ENCODE measurements around the gene HIPK4. TPM values are rescaled to one million over a fixed set of nuclear protein-coding genes. Genes with fewer than 3 reads are reported as not detected.

The HIPK4 gene
- total RNA-seq, 1 donor from 2014 or later = 0.74 TPM

DNA sequence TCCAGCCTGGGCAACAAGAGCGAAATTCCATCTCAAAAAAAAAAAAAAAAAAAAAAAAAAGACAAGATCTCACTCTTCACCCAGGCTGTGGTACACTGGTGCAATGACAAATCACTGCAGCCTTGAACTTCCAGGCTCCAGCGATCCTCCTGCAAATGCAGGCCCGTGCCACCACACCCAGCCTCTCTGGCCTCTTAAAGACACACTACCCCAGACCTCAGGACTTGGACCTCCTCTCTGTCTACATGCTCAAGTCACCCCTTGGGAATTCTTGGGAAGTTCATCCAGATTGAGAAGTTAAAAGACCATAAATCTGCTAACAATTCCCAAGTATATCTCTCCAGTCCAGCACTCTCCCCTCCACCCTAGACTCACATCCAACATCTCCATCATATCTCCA is 10.6 kb upstream of the HIPK4 start:
- Histone ChIP-seq H3K9me3 (no peaks in the 10 kb centered on the region), H3K27me3 (no peaks in the 10 kb centered on the region), H3K36me3 (no peaks in the 10 kb centered on the region), H3K4me1 (peaks cover 27% of the 10 kb centered on the region), H3K4me3 (no peak overlapping the region), H3K27ac (no peak overlapping the region)
- intact Hi-C loops (cut with DNase I) = no loop called here
- DNase-seq (ENCODE audit: extremely low spot score in 2 of 2) = no peak
- TF ChIP-seq, protein P1, sequence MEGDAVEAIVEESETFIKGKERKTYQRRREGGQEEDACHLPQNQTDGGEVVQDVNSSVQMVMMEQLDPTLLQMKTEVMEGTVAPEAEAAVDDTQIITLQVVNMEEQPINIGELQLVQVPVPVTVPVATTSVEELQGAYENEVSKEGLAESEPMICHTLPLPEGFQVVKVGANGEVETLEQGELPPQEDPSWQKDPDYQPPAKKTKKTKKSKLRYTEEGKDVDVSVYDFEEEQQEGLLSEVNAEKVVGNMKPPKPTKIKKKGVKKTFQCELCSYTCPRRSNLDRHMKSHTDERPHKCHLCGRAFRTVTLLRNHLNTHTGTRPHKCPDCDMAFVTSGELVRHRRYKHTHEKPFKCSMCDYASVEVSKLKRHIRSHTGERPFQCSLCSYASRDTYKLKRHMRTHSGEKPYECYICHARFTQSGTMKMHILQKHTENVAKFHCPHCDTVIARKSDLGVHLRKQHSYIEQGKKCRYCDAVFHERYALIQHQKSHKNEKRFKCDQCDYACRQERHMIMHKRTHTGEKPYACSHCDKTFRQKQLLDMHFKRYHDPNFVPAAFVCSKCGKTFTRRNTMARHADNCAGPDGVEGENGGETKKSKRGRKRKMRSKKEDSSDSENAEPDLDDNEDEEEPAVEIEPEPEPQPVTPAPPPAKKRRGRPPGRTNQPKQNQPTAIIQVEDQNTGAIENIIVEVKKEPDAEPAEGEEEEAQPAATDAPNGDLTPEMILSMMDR (IDR thresholded peaks at IDR 0.05) = no peak
- TF ChIP-seq POLR2A (IDR thresholded peaks at IDR 0.05) (no peak), POLR2AphosphoS5 (IDR thresholded peaks at IDR 0.05; ENCODE audit: insufficient read depth in 1 of 2, low read depth in 1 of 2) (no peak)

DNA sequence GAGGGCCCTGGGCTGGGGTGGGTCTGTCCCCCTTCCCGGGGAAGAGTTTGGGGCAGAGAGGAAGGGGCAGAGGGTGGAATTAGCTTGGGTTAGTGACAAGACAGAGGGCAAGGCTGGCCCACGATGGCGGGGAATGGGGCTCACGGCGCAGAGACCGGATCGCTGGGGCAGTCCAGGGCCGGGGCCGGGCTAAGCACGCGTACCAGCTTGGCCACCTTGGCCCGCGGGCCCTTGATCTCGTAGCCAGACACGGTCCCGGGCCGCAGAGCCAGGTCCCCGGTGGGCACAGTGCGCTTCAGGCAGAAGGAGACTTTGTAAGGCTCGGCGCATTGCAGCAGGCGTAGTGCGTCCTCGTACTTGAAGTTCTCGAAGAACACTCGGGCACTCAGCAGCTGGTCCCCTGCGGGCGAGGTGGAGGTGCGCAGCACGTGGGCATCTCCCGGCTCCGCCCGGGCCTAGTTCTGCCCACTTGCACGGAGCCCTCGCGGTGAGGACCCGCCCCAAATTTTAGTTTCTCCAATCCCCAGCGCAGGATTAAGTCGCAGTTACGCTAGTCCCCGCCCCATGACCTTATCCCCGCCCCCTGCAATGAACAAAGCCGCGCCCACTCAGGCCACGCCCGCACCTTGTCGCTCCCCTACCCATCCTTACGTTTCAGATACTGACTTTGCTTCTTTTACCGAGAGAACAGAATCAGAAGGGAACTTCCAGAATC is 8.6 kb upstream of the HIPK4 start:
- TF ChIP-seq, protein P1 (IDR thresholded peaks at IDR 0.05) = no peak
- TF ChIP-seq POLR2AphosphoS5 (IDR thresholded peaks at IDR 0.05; ENCODE audit: insufficient read depth in 1 of 2, low read depth in 1 of 2) = no peak
- TF ChIP-seq POLR2A (IDR thresholded peaks at IDR 0.05) = no peak
- no peaks in the 10 kb centered on the region for H3K27me3 ChIP-seq
- H3K4me1 ChIP-seq = peaks cover 22% of the 10 kb centered on the region
- H3K27ac ChIP-seq = no peak overlapping the region
- H3K36me3 ChIP-seq = no peaks in the 10 kb centered on the region
- DNase-seq (ENCODE audit: extremely low spot score in 2 of 2) = no peak
- no peak overlapping the region for H3K4me3 ChIP-seq
- H3K9me3 ChIP-seq = no peaks in the 10 kb centered on the region
- intact Hi-C loops (cut with DNase I) = no loop called here

DNA sequence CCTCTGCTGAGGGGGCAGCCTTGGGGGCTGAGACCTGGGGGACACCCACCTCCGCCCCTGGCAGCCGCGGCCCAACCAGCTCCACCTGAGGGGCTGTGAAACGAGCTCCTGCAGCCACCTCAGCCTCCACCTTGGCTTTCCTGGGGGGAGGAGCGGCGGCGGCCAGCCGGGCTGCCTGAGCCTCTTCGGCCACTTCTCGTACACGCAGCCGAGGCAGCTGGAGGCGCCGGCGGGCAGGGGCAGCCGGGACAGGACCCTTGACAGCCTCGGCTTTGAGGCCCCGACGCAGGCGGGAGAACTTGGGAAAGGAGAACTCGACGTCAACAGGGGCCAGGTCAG is 7.6 kb upstream of the HIPK4 start:
- Histone ChIP-seq H3K27ac (no peak overlapping the region), H3K36me3 (no peaks in the 10 kb centered on the region), H3K4me3 (no peak overlapping the region), H3K27me3 (no peaks in the 10 kb centered on the region), H3K9me3 (no peaks in the 10 kb centered on the region), H3K4me1 (peaks cover 13% of the 10 kb centered on the region)
- intact Hi-C loops (cut with DNase I) = no loop called here
- DNase-seq (ENCODE audit: extremely low spot score in 2 of 2) = no peak
- TF ChIP-seq, protein P1 (IDR thresholded peaks at IDR 0.05) = no peak
- TF ChIP-seq POLR2AphosphoS5 (IDR thresholded peaks at IDR 0.05; ENCODE audit: insufficient read depth in 1 of 2, low read depth in 1 of 2) (no peak), POLR2A (IDR thresholded peaks at IDR 0.05) (no peak)

DNA sequence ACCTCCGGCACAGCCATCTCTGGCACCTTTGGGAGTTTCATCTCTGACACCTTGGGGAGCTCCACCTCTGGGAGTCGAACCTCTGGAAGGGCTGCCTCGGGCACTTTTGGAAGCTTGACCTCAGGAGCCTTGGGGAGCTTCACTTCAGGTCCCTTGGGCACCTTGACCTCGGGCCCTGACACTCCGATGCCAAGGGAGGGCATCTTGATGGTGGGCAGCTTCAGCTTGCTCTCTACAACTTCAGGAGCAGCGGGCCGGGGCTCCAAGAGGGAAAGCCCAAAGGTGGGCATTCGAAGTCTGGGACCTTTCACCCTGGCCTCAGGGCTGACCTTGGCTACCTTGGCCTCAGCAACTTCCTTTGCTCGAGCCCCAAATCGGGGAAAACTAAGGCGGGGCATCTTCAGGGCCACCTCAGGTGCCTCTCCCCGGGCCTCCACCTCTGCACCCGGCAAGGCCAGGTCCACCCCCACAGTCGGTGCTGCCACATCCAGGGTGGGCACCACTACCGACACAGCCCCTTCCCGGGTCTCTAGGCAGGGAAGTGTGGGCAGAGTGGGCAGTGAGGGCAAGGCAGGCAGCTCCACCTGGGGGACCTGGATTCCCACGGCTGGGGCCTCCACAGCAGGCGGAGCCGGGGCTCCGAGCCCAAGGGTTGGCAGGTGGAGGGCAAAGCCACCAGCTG is 7.0 kb upstream of the HIPK4 start:
- intact Hi-C loops (cut with DNase I) = no loop called here
- Histone ChIP-seq H3K4me1 (peaks cover 13% of the 10 kb centered on the region), H3K27me3 (no peaks in the 10 kb centered on the region)

More for the DNA sequence above, 7.0 kb upstream of the HIPK4 start:
- Histone ChIP-seq H3K36me3 (no peaks in the 10 kb centered on the region), H3K27ac (no peak overlapping the region), H3K4me3 (no peak overlapping the region), H3K9me3 (no peaks in the 10 kb centered on the region)
- TF ChIP-seq POLR2A (IDR thresholded peaks at IDR 0.05) (no peak), POLR2AphosphoS5 (IDR thresholded peaks at IDR 0.05; ENCODE audit: insufficient read depth in 1 of 2, low read depth in 1 of 2) (no peak)
- TF ChIP-seq, protein P1 (IDR thresholded peaks at IDR 0.05) = no peak
- no peak for DNase-seq (ENCODE audit: extremely low spot score in 2 of 2)

Data from vagina (tissue), 2 donors.